HepG2 (cell line): Measurements from ENCODE around the gene ACOT9. TPM values are rescaled to one million over a fixed set of nuclear protein-coding genes. Genes with fewer than 3 reads are reported as not detected.

Experiments used
- ATAC-seq: fragments of 200-7000 bp; cut with Tn5 transposase; 3 replicates; pipeline ENCODE4 v1.9.1; 2020; ENCODE audit warnings: mild to moderate bottlenecking, moderate library complexity
- BruUV-seq: library from RNA; stranded (reverse); fragments of 400-500 nt; replicated peaks from 2 replicates; lab custom pipeline; 2021; lab: Mats Ljungman, UMichigan
- CTCF ChIA-PET: fragments of 300-600 bp; formaldehyde crosslinking; extraction: SDS; loops from one replicate; lab custom pipeline; 2021; ENCODE audit warnings: low total read pairs, inconsistent platforms, low intra/inter-chr PET ratio; lab: Yijun Ruan, JAX
- POLR2A ChIA-PET: fragments of 350-600 bp; sonication (Branson Sonifier 250); formaldehyde crosslinking; loops from one replicate; lab custom pipeline; 2020; ENCODE audit warnings: antibody characterized with exemption, inconsistent platforms; lab: Yijun Ruan, JAX
- DNase-seq: peaks from one replicate; pipeline ENCODE4 v3.0.0-alpha.2; 2015; ENCODE audit warnings: low spot score
- FAIRE-seq: peaks from 3 replicates; lab custom pipeline; 2011; peaks lifted over from hg19 to GRCh38; lab: Jason Lieb, UNC
- H2AFZ ChIP-seq: one replicate; pipeline ENCODE4 v1.6.1; 2011; ENCODE audit warnings: low read length, inconsistent platforms
- H3K27ac ChIP-seq: fragments of 300-600 bp; 3 replicates; pipeline ENCODE4 v1.8.0; 2011; ENCODE audit warnings: mixed run types, mild to moderate bottlenecking, mixed read lengths, low read length, inconsistent platforms; ENCODE audit not compliant: insufficient read depth; ENCODE audit errors: extremely low read length
- H3K27me3 ChIP-seq, 2 experiments: fragments of 200-600 bp in 1 of 2; 2 replicates in 1 of 2; 3 replicates in 1 of 2; pipeline versions ENCODE4 v1.6.0 to v1.8.0; 2011; ENCODE audit warnings: low read length in 2 of 2, mild to moderate bottlenecking in 2 of 2, moderate library complexity in 2 of 2, inconsistent platforms in 1 of 2; ENCODE audit not compliant: insufficient read depth in 2 of 2, control insufficient read depth in 1 of 2
- H3K36me3 ChIP-seq, 2 experiments: fragments of 200-600 bp in 1 of 2; replicated peaks in 1 of 2; 2 replicates in 1 of 2; 3 replicates in 1 of 2; pipeline versions ENCODE4 v1.5.1 to v1.8.0; 2011; ENCODE audit warnings: low read length in 2 of 2, inconsistent platforms in 1 of 2; ENCODE audit not compliant: insufficient read depth in 2 of 2, control insufficient read depth in 1 of 2
- H3K4me1 ChIP-seq: 2 replicates; pipeline ENCODE4 v1.5.1; 2012; ENCODE audit warnings: low read length, inconsistent platforms; ENCODE audit not compliant: insufficient read depth
- H3K4me2 ChIP-seq: 2 replicates; pipeline ENCODE4 v1.6.0; 2011; ENCODE audit warnings: low read depth, low read length, inconsistent platforms
- H3K4me3 ChIP-seq, 3 experiments: fragments of 200-600 bp in 1 of 3; sonication (generic), shearing (Covaris generic) in 1 of 3; replicated peaks in 1 of 3; 2 replicates each; pipeline ENCODE4 v1.5.1; 2011 to 2016; ENCODE audit warnings: low read length in 3 of 3, inconsistent platforms in 2 of 3, low read depth in 2 of 3, mild to moderate bottlenecking in 2 of 3, control low read depth in 1 of 3, mixed read lengths in 1 of 3; ENCODE audit not compliant: insufficient read depth in 1 of 3
- H3K79me2 ChIP-seq: one replicate; pipeline ENCODE4 v1.6.1; 2011; ENCODE audit warnings: low read length, inconsistent platforms; ENCODE audit not compliant: insufficient read depth
- H3K9ac ChIP-seq: 2 replicates; pipeline ENCODE4 v1.6.0; 2011; ENCODE audit warnings: mild to moderate bottlenecking, low read depth, low read length, inconsistent platforms; ENCODE audit not compliant: insufficient read depth
- H3K9me3 ChIP-seq: 2 replicates; pipeline ENCODE4 v1.5.1; 2012; ENCODE audit warnings: mild to moderate bottlenecking, low read length
- H4K20me1 ChIP-seq: 2 replicates; pipeline ENCODE4 v1.6.0; 2011; ENCODE audit warnings: inconsistent platforms, mild to moderate bottlenecking, low read length, moderate library complexity; ENCODE audit not compliant: insufficient read depth
- ARNT ChIP-seq: fragments of 450-650 bp; IDR thresholded peaks from 2 replicates; pipeline ENCODE4 v1.6.1; 2017
- DDIT3 ChIP-seq: sonication (generic); formaldehyde crosslinking; IDR thresholded peaks from 2 replicates; pipeline ENCODE4 v1.4.0; 2020; ENCODE audit warnings: mild to moderate bottlenecking, missing genetic modification reagents
- DMTF1 ChIP-seq: sonication (generic); formaldehyde crosslinking; IDR thresholded peaks from 2 replicates; pipeline ENCODE4 v1.4.0; 2020; ENCODE audit warnings: mild to moderate bottlenecking, missing genetic modification reagents
- FLYWCH1 ChIP-seq: sonication (generic); formaldehyde crosslinking; IDR thresholded peaks from 2 replicates; pipeline ENCODE4 v1.8.1; 2023; ENCODE audit warnings: mild to moderate bottlenecking, missing genetic modification reagents
- RFX5 ChIP-seq: IDR thresholded peaks from 2 replicates; pipeline ENCODE4 v1.6.1; 2011; ENCODE audit warnings: low read depth, low read length, improper control_type of control experiment
- ZBTB33 ChIP-seq: sonication (generic); formaldehyde crosslinking; IDR thresholded peaks from 2 replicates; pipeline ENCODE4 v1.4.0; 2020; ENCODE audit warnings: missing genetic modification reagents
- ZNF10 ChIP-seq: sonication (generic); formaldehyde crosslinking; IDR thresholded peaks from 2 replicates; pipeline ENCODE4 v1.4.0; 2020; ENCODE audit warnings: mild to moderate bottlenecking, low read depth, missing genetic modification reagents, borderline replicate concordance
- ZNF138 ChIP-seq: sonication (generic); formaldehyde crosslinking; IDR thresholded peaks from 2 replicates; pipeline ENCODE4 v1.5.0; 2020; ENCODE audit warnings: mild to moderate bottlenecking, low read depth, missing genetic modification reagents
- ZNF235 ChIP-seq: sonication (generic); formaldehyde crosslinking; IDR thresholded peaks from 2 replicates; pipeline ENCODE4 v1.8.1; 2023; ENCODE audit warnings: mild to moderate bottlenecking, missing genetic modification reagents, borderline replicate concordance
- ZNF274 ChIP-seq: sonication (generic); formaldehyde crosslinking; IDR thresholded peaks from 2 replicates; pipeline ENCODE4 v1.5.1; 2020; ENCODE audit warnings: mild to moderate bottlenecking, missing genetic modification reagents
- ZNF710 ChIP-seq: sonication (generic); formaldehyde crosslinking; IDR thresholded peaks from 2 replicates; pipeline ENCODE4 v1.5.0; 2020; ENCODE audit warnings: mild to moderate bottlenecking, missing genetic modification reagents, borderline replicate concordance
- WGBS: methylation state at CpG from one replicate; pipeline ENCODE4 v1.1.6; 2017; ENCODE audit warnings: low lambda C conversion rate; 5-methylcytosine and 5-hydroxymethylcytosine counted together
- in situ Hi-C: cut with HindIII; loops from 2 replicates; pipeline ENCODE4 v1.10.0; 2017; ENCODE audit warnings: low pct_unique_long_range_greater_than_20kb; ENCODE audit not compliant: extremely low pct_ligation_motif_present
- intact Hi-C: fragments of 100-400 bp; cut with micrococcal nuclease; formaldehyde crosslinking; loops from one replicate; pipeline ENCODE4 v1.10.0; 2022; ENCODE audit not compliant: unreplicated experiment
- polyA plus RNA-seq, 8 experiments: library from polyadenylated mRNA; depleted of rRNA in 3 of 8; stranded (reverse) in 7 of 8; unstranded in 1 of 8; fragments of >200 nt; fragmentation: Illumina TruSeq in 4 of 8; extraction: Trizol in 4 of 8; gene quantifications; 2 replicates each; pipeline versions ENCODE4 v1.2.1 to v1.2.3, GENCODE V29; 2011 to 2016; ENCODE audit warnings: low read depth in 4 of 8, missing spikeins in 1 of 8, mixed read lengths in 1 of 8; ENCODE audit not compliant: insufficient read depth in 1 of 8
- total RNA-seq, 5 experiments: library from RNA; depleted of rRNA; stranded (reverse); fragments of >200 nt; fragmentation: Illumina TruSeq; extraction: Trizol; gene quantifications; 2 replicates each; pipeline ENCODE4 v1.2.3, GENCODE V29; 2016; ENCODE audit warnings: low read depth in 1 of 5
- TF ChIP-seq, protein P1 (sequence below): sonication (generic); formaldehyde crosslinking; IDR thresholded peaks from 2 replicates; pipeline ENCODE4 v1.5.0; 2020; ENCODE audit warnings: missing genetic modification reagents
- TF ChIP-seq, protein P2 (sequence below): sonication (generic); formaldehyde crosslinking; IDR thresholded peaks from 2 replicates; pipeline ENCODE4 v1.4.0; 2020; ENCODE audit warnings: missing genetic modification reagents, mild to moderate bottlenecking, borderline replicate concordance

The ACOT9 gene
- total and polyA plus RNA-seq, 2 of the 13 experiments (the other 11 are each of a cell fraction or from before 2014, with no cell fraction given): 33.3 to 36.9 TPM

- POLR2A ChIA-PET: no interaction called here
- intact Hi-C loops (no loop called here), in situ Hi-C loops (no loop called here)
- TF ChIP-seq ZNF235 (CRISPR knock-in tag) (no peak), ZBTB33 (CRISPR knock-in tag) (no peak), ZNF10 (CRISPR knock-in tag) (no peak), RFX5 (no peak), ZNF274 (CRISPR knock-in tag) (no peak), FLYWCH1 (CRISPR knock-in tag) (no peak), ARNT (no peak), ZNF138 (CRISPR knock-in tag) (no peak), ZNF710 (no peak), DDIT3 (CRISPR knock-in tag) (no peak), DMTF1 (no peak)
- TF ChIP-seq, protein P1, sequence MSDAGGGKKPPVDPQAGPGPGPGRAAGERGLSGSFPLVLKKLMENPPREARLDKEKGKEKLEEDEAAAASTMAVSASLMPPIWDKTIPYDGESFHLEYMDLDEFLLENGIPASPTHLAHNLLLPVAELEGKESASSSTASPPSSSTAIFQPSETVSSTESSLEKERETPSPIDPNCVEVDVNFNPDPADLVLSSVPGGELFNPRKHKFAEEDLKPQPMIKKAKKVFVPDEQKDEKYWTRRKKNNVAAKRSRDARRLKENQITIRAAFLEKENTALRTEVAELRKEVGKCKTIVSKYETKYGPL (CRISPR knock-in tag): no peak
- TF ChIP-seq, protein P2, sequence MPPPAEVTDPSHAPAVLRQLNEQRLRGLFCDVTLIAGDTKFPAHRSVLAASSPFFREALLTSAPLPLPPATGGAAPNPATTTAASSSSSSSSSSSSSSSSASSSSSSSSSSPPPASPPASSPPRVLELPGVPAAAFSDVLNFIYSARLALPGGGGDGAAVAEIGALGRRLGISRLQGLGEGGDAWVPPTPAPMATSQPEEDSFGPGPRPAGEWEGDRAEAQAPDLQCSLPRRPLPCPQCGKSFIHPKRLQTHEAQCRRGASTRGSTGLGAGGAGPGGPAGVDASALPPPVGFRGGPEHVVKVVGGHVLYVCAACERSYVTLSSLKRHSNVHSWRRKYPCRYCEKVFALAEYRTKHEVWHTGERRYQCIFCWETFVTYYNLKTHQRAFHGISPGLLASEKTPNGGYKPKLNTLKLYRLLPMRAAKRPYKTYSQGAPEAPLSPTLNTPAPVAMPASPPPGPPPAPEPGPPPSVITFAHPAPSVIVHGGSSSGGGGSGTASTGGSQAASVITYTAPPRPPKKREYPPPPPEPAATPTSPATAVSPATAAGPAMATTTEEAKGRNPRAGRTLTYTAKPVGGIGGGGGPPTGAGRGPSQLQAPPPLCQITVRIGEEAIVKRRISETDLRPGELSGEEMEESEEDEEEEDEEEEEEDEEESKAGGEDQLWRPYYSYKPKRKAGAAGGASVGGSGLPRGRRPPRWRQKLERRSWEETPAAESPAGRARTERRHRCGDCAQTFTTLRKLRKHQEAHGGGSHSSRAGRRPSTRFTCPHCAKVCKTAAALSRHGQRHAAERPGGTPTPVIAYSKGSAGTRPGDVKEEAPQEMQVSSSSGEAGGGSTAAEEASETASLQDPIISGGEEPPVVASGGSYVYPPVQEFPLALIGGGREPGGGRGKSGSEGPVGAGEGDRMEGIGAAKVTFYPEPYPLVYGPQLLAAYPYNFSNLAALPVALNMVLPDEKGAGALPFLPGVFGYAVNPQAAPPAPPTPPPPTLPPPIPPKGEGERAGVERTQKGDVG (CRISPR knock-in tag): no peak
- H3K9me3 ChIP-seq: no peaks in the 10 kb centered on the region
- no peaks in the 10 kb centered on the region for H4K20me1 ChIP-seq
- no peak overlapping the region for H3K4me3 ChIP-seq
- BruUV-seq: no TSS peak
- DNase-seq (no peak), ATAC-seq (no peak), FAIRE-seq (no peak)
- H3K36me3 ChIP-seq: no peaks in the 10 kb centered on the region
- no peak overlapping the region for H3K4me2 ChIP-seq
- peaks cover 17% of the 10 kb centered on the region; the same call in 1 of the 2 replicates for H3K4me1 ChIP-seq
- CTCF ChIA-PET: no interaction called here
- H3K79me2 ChIP-seq: no peaks in the 10 kb centered on the region
- WGBS: 58% methylated on average over 5 of the region's 5 CpGs
- H3K27me3 ChIP-seq: no peaks in the 10 kb centered on the region
- H3K9ac ChIP-seq: no peak overlapping the region
- H3K27ac ChIP-seq: no peak overlapping the region
- H2AFZ ChIP-seq: no peak overlapping the region
Measured at GRCh38 chrX:23656091-23656490, 87.0 kb downstream of the ACOT9 start.
